Endothelial cell of umbilical vein (primary cell): Measurements from ENCODE around the gene ZNF609.
A peak's percentile ranks its signal among the peaks of the same experiment; 100 is the strongest.

ENCODE experiments used
- CTCF ChIP-seq, 2 donors: IDR thresholded peaks; 1 replicate in 1 of 2; 2 replicates in 1 of 2; pipeline ENCODE4 v1.5.1; 2011; ENCODE audit warnings: low read length in 2 of 2, mild to moderate bottlenecking in 2 of 2, moderate library complexity in 2 of 2, control low read depth in 1 of 2, inconsistent platforms in 1 of 2, low read depth in 1 of 2; ENCODE audit not compliant: insufficient read depth in 1 of 2; ENCODE audit errors: extremely low read depth in 1 of 2
- POLR2A ChIP-seq: IDR thresholded peaks from 2 replicates; pipeline ENCODE4 v1.6.1; 2012; ENCODE audit warnings: low read depth, mild to moderate bottlenecking, control low read depth, low read length

GRCh38 chr15:64443747-64444621, 16.4 kb upstream of the ZNF609 start:
- TF ChIP-seq POLR2A (peak; percentile 56), CTCF (IDR thresholded peaks at IDR 0.05; ENCODE audit: extremely low read depth in 1 of 2, insufficient read depth in 1 of 2, low read depth in 1 of 2, low read length in 2 of 2) (no peak)
